M059J (cell line): ENCODE data around the gene CPEB2. TPM values are rescaled to one million over a fixed set of nuclear protein-coding genes. Genes with fewer than 3 reads are reported as not detected.
A peak's percentile ranks its signal among the peaks of the same experiment; 100 is the strongest.

ENCODE experiments used
- DNase-seq: peaks from one replicate; pipeline ENCODE4 v3.0.0-alpha.2; 2012; ENCODE audit warnings: low read depth
- total RNA-seq: library from RNA; depleted of rRNA; stranded (reverse); fragments of >200 nt; shearing (Covaris generic); gene quantifications from 2 replicates; pipeline ENCODE4 v1.2.3, GENCODE V29; 2014

Gene CPEB2
- total RNA-seq, 1 experiment from 2014 or later: 6.2 TPM

DNA sequence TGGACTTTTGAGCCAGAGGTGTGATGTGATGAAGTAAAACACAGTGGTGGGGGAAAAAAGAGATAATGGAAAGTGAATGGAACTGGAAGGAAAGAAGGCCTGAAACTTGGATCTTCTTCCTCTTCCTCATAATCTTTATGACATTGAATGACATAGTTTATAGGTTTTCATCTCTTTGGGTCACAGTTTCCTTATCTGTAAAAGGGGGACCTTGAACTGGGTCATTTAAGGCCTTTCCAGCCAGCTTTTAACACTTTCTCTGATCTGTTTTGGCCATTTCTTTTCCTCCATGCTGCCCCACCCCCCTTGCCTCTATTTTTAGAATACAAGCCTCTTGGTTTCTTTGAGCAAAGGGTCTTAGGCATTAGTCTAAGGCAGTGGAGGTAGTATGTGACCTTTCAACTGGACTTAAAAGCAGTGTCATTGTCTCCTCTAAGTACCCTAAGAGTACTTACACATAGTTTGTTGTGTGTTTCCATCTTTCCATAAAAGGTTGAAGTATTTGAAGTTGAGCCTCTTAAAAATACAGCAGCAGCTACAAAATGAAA lies 7.8 kb downstream of the CPEB2 start:
- DNase-seq: no peak

DNA sequence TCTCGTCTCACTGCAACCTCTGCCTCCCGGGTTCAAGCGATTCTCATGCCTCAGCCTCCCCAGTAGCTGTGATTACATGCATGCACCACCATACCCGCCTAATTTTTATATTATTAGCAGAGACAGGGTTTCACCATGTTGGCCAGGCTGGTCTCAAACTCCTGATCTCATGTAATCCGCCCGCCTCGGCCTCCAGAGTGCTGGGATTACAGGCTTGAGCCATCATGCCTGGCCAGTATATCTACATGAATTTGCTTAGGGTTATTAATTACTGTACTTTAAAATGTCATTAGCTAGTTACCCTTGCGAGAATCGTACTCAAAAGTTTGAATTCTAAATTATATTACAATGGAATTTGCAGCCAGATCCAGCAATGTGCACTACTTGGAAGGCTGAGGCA lies 8.9 kb downstream of the CPEB2 start:
- DNase-seq: no peak

DNA sequence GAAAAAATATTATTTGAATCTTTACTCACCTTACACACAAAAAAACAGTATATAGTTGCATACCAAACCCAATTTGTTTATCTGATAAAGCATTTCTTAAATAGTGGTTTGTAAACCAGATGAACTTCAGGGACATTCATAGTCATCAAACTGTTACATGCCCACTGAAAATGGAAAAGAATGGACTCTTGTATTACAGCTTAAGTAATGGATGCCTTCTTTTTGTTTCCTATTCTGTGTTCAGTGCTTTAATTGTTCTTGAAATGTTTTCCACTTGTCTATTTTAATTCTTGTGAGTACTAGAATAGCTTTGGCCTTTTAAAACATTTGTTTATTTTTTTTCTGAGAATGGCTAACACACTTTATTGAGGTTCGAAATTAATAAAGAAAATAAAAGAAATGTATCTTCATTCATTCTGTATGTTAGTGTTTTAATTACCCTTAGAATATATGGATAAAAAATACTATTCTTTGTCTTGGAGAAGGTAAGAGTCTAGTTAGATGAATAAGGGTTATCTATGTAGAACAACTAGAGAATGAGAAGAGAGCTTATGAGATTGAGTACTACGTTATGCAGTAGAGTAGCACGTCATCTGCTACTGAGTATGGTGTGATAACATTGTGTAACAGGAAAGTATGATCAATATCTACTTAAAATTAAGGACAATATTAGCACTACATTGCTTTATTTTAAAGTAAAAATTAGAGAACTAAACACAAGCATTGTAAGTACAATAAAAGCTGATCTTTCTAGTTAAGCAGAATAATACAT lies 9.9 kb downstream of the CPEB2 start:
- no peak for DNase-seq

DNA sequence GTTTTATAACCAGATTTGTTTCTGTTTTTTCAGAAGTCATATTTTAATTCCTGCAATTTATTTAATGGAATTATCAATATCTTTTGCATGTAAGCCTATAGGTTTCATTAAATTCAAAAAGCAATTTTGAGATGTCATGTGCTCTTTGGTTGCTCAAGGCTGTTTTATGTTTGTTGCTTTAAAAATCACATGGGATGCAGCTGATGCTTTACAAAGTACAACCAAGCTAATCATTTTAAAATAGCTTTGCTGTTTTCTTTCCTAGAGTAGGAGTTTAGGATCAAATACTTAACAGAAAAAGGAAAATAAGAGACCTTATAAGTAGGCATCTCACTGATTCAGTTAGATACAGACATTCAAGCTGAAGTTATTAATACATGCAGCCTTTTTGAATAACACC lies 11.3 kb downstream of the CPEB2 start:
- DNase-seq: no peak

DNA sequence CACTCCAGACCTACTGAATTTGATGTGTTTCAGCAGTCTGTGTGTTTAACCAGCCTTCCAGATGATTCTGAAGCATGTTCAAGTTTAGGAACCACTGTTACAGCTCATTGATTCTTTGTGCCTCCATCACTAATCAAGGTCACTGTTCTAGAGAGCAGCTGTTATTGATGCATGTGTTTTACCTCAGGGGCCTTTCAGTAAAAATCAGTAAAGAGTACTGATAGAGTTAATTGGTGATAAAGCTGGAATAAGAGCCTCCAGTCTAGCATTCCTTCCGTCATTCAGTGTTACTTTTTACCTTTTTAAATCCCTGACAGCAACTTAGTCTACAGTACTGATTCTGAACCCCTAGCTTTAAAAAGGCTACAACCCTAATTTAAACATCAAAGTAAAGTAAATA lies 12.9 kb downstream of the CPEB2 start:
- DNase-seq: no peak

GRCh38 chr4:15018361-15018760 lies 16.1 kb downstream of the CPEB2 start:
- DNase-seq: no peak

- no peak for DNase-seq
These were observed 18.4 kb downstream of the CPEB2 start for GRCh38 chr4:15020502-15021286.

GRCh38 chr4:15021311-15021710 lies 19.0 kb downstream of the CPEB2 start:
- no peak for DNase-seq

DNA sequence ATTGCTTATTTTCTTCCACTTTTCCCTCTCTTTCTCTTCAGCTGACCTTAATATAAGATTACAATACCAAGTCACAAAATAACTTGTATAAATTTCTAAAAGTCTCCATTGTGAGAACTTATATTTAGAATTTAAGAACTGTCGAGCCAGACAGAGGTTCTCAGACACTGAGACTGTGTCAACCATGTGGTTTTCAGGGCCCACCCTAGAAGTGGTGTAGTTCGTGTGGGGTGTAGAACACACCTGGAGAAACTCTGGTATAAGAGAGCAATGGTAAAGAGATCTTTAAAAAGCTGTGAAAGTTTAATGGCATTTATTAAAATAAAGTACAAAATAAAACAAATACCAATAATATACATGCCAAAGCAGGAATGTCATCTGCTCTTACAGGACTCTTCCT lies 19.7 kb downstream of the CPEB2 start:
- no peak for DNase-seq

DNA sequence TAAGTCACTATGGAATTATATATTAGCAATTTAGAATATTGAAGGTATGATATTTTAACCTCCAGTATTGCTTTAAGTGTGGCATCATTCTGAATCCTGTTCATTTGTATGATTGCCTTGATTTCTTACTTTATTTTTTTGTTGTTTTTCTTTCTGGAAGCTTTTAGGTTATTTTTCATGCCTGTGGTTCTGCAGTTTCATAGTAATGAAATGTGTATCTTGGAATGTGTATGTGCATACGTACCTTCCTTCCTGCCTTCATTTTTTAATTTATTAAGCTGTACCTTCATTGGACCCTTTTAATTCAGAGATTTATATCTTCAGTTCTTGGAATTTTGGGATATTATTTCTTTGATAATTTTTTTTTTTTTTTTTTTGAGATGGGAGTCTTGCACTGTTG lies 22.1 kb downstream of the CPEB2 start:
- DNase-seq: no peak

GRCh38 chr4:15025693-15026092 lies 23.4 kb downstream of the CPEB2 start:
- no peak for DNase-seq

- no peak for DNase-seq
These were observed 25.7 kb downstream of the CPEB2 start for GRCh38 chr4:15027921-15028435.

DNA sequence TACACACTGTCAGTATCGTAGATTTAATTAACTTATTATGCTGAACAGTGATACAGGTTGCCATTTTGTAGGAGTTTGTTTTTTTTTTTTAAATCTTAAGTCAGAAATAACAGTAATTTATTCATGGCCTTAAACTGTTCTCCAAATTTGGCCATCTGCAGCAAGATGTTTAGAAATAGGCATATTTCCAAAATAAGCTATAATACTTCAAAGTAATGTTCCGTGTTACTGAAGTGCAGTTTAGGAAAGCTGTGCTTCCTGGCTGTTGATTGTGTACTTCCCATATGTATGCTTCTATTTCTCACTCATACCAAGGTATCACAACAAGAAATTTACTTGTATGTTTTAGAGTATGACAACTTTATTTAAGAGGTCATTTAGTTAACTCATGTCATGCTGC lies 28.9 kb downstream of the CPEB2 start:
- no peak for DNase-seq

GRCh38 chr4:15031993-15032675 lies 29.9 kb downstream of the CPEB2 start:
- peak; percentile 59 for DNase-seq

DNA sequence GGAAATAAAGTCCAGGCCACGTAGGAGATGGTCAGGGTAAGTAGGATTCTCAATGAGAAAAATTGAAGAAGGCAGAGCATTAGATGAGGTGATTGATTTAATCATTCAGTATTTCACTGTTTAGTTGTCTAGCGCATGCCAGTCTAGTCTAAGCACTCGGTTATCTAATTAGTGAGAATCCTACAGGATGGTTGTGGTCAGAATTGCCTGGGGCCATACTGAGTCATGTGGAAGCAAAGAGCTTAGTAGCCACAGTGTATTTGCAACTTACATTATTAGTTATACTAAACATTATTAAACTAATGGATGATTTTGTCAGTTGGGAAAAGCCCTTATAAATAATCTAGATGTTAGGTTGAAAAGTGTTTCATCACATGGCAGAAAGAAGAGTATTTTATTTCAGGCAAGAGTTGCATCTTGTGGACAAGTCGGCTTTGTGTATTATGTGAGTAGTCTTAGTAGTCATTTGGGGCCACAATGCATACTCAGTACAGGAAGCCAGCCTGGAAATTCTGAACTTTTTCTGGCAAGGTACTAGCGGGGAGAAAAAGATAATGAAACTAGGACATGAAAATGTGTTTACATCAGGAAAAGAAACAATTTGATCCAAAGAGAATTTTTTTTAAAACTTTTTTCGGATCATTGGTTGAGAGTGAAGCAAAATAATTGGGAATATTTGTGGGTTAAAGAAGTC lies 31.9 kb downstream of the CPEB2 start:
- DNase-seq: peak; percentile 97

- peak; percentile 73 for DNase-seq
These were observed 32.9 kb downstream of the CPEB2 start for GRCh38 chr4:15035159-15035558.

DNA sequence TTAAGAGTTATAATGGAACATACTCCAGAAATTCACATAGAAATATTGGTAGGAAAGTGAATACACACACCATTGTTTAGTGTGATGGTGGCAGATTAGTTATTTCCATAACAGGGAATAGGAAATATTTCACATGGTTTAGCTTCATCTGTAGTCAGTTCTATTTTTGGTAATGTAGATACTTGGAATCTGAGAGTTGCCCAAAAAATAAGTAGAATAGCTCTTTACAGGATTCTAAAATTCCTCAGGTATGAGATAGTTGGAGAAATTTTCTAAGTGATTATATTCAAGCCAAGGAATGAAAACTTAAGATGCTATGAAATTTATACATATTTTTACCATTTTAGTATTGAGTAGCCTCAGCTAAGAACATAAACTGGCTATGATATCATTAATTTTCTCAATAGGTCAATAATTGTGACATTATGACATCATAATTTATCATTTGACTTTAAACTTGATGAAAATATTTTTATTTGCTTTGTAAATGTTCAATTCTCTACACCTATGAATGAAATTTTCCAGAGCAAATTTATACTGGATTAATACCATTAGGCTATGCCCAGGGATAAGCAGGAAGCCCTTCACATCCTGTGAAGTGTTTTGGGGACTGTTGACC lies 35.8 kb downstream of the CPEB2 start:
- DNase-seq: no peak

DNA sequence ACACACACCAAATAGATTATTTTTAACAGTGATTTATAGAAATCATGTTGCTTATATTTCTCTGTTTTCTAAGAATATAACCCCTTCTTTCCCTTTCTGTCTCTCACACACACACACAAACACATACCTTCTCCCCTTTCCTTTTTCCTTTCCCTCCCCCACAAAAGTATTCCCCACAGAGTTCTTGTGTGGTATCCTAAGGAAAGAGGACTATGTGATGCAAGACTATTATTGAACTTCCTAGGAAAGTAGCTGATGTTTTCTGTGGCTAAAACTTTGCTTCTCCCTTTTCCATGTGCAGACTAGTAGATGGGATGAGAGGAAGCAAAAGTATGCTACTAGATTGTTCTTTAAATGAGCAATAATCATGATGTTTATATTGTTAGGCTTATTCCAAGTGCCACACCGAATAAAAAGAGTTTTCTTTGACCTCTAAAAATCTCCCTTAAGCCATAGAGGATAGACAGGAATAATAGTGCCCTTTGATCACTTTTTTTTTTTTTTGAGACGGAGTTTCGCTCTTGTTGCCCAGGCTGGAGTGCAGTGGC lies 38.7 kb downstream of the CPEB2 start:
- DNase-seq: no peak

DNA sequence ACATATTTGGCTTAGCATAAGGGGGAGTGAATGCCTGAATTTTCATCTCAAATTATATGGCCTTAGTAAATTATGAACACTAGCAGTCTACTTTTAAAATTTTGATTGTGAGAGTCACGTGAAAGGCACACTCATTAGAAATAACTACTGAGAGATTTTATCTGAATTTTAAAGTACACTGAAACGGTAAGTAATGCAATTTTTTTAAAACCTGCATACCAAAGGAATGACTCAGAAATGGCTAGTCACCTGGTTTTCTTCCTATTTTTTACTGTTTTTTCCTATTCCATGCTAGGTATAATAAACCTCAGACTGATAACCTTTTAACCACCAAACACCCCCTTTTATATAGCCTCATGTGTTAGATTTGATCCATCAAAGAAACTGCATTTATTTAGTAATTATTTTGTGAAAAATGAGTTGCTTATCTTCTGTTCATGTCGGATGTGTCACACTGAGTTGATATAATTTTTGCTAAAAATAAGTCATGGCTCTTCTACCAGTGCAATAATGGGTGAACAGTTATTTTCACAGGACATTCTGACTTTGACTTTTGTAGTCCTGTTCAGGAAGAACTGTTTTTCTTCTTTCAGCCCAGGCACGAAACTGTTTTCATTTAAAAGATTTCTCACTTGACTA lies 40.4 kb downstream of the CPEB2 start:
- DNase-seq: peak; percentile 79

DNA sequence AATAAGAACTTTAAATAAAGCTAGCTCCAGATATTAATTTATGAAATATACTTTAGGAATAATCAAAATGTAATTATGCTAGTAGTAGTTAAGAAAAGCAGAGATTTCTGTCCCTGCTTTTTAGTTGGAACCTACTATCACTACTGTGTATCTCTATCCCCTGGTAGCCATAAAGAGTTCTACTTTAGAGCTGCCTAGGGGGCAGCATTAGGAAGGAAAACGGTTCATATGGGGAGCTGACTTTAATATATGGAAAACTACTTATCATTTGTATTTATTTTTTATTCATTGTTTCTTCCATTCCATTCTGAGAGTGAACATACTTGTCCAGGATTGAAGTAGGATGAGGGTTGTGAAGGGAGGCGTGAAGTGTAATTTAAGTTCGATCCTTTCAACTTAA lies 40.9 kb downstream of the CPEB2 start:
- no peak for DNase-seq
